A549 treated with AZD2906 at 1 μM for 4 hours (cell line): ENCODE measurements around the gene RPP25L. TPM values are rescaled to one million over a fixed set of nuclear protein-coding genes. Genes with fewer than 3 reads are reported as not detected.

Source experiments
- total RNA-seq: library from RNA; stranded (reverse); fragments of 200-300 nt; extraction: Qiagen RNA extraction; gene quantifications from 5 replicates; pipeline ENCODE4 v1.2.3, GENCODE V29; 2022

Gene RPP25L, protein sequence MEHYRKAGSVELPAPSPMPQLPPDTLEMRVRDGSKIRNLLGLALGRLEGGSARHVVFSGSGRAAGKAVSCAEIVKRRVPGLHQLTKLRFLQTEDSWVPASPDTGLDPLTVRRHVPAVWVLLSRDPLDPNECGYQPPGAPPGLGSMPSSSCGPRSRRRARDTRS
- total RNA-seq: 39.5 to 48.6 TPM (median 45.9 TPM) in 5 replicates

DNA sequence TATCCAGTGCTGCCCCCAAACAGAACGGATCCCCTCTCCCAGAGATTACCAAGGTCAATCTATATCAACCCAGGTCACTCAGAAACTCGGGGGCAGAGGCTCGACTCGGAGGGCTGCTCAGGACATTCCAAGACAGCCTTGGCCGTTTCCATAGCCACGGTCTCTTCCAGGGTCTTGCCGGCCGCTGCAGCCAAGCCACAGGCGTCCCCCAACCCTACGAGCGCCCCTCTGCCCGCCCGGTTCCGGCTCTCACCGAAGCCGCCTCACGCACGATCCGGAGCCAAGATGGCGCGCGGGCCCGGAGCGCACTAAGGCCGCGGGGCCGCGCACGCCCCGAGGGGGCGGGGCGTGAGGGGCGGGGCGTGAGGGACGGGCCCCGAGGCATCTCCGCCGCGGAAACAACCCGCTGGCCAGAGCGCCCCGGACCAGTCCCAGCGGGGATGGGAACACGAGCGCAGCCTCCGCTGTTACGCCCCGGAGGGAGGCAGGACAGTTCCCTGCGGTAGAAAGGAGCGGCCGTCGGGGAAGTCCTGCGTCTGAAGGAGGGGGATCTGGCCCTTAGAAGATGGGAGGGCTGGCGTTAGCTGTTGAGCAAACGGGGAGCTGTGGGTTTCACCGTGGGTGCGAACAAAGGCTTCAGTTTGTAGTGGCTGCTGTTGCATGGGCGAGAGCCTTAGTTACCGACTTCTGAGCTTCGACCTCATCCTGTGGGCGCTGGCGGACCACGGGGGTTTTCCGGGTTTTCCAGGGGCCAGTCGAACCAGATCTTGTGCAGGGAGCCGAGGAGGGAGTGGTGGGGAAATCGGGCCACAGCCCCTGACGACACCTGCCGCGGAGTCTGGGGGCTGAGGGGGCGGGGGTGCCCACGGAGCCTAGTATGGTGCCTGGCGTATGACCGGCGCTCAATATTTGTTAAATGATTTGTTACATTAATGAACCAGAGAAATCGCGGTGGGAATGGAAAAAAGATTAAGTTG, at the start of gene RPP25L:
RPP25L (minus strand) TSS at position 287 of the 977 bp plus-strand sequence. CDS start 801 bp downstream, outside the sequence.

DNA sequence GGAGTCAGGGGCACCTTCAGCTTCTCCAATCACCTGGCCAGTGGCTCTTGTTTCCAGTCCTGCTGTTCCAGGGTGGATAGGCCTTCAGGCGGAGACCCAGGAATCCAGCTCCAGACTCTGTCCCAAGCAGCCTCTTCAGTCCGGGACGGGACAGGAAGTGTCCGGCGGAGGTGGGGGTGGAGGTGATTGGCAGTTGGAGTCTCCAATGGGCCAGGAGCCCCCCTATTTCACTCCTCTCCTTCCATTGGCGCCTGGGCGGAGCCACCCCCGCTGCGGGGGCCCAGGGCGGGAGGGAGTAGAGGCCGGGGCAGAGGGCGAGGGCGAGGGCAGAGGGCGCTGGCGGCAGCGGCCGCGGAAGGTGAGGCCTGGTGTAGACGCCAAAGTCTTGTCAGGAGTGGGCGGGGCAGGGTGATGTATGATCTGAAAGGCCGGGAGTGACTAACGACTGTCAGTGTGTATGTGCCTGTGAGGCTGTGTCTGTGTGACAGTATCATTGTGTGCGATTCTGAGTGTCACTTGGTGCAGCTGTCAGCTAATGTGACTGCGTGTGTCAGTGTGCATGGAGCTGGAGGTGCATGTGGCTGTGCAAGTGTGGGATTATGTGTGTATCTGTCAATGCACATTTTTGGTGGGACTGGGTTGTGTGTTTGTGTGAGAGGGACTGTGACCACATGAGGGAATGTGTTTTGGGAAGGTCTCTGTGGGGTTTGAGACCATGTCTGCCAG, 40.1 kb upstream of the RPP25L start, which contains the start of gene IL11RA:
IL11RA (plus strand) TSS at position 310 of the 726 bp plus-strand sequence. CDS start 3,033 bp downstream, outside the sequence.

DNA sequence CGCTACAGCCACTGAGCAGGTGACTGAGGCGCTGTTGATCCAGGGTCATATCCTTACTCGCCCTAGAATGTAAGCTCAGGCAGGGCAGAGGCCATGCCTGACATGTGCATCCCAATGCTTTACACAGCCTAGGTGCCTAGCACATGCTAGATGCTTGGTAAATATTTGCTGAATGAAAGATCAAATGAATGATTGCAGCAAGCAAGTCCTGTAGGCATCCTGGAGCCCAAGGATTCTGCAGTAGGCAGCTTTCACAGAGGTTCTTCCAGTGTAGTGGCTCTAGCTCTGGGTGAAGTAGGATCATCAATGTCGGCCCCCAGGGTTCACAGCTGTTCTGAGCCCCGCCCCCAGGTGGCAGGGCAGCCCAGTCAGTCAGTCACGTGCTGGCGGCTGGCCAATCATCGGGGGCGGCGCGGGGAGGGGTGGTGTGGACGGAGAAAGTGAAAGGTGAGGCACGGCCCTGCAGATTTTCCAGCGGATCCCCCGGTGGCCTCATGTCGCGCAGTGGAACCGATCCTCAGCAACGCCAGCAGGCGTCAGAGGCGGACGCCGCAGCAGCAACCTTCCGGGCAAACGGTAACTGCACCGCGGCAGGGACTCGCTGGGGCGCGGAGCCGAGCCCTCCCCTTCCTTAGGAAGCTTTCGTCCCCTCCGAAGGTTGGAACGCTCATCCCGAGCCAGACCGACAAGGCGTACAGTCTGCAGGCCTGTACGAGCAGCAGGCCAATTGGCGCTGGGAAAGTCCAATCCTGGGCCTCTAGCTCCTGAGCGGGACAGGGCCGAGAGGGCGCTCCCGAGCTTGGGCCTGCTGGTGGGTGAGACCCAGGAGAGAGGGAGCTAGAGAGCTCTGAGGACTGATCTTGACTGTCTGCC, 34.5 kb upstream of the RPP25L start, which contains the start of gene GALT:
GALT (plus strand) TSS at position 465 of the 873 bp plus-strand sequence; CDS start at position 495, 30 bp downstream.

DNA sequence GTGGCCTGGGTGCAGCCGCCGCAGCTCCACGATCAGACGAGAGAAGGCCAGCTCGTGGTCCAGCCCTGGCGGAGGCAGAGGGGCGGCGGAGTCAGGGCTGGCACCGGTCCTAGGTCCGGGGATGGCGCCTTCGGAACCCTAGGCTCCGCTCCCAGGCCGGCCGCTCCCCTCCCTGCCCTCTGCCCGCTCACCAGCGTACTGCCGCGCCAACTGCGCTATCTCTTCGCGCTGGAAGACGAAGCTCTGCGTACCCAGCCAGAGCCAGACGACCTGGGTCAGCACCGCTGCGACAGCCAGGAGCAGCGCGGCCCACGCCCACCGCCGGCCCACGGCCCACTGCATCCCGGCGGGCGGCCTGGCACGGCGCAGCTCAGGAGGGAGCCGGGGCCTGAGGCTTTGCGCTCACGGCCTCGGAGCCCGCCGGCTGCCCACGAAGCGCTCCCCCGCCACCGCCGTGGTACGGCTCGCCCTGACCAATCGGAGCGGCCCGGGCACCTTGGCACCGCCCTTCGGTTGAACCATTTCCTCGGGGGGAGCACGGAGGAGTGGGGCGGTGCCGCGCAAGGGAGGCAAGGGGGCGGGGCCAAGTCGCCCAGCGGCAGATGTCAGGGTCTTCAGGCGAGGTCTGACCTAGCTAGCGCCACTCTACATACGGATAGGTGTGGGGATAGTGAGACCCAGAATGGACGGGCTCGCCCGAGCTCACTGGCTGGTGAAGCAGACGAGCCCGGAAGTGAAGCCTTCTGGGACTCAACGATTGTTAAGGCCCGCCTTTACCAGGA, 25.6 kb upstream of the RPP25L start, which contains the start of gene SIGMAR1:
SIGMAR1 (minus strand) TSS at position 432 of the 782 bp plus-strand sequence; CDS start at position 342, 90 bp downstream.

DNA sequence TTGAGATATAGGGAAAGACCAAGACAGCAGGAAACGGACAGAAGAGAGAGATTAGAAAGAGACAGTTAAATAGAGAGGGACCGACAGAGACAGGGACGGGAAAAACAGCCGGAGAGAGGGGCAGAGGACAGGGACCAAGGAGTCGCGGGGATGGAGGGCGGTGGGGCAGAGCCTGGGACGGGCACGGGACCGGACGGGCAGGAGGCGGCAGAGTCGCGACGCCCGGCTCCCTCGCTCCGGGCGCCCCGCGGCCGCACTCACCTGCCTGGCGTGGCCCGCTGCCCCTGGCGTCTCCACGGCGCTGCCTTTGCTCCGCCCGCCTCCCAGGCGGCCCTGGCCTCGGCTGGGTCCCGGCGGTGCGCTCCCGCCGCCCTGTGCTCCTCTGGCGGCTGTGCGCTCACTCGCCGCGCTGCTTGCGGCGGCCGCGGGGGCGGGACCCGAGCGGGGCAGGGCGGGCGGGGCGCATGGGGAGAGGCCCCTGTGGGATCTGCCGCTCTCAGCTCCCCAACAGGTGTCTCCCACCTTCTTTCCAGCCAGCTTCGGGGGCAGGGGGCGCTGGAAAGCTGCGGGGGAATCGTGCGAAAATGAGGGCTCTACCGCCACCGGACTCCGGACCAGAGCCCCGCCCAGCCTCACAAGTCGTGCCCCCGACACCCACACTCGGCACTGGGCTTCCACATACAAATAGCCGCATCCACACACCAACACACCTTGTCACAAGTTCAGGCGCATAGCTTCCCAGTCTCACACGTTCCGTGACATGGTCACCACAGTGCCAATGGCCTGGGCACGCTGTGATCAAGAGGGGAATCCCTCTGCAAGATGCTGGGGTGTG, 17.0 kb upstream of the RPP25L start, which contains the start of gene ARID3C:
ARID3C (minus strand) TSS at position 411 of the 835 bp plus-strand sequence. CDS start 1,052 bp downstream, outside the sequence.

DNA sequence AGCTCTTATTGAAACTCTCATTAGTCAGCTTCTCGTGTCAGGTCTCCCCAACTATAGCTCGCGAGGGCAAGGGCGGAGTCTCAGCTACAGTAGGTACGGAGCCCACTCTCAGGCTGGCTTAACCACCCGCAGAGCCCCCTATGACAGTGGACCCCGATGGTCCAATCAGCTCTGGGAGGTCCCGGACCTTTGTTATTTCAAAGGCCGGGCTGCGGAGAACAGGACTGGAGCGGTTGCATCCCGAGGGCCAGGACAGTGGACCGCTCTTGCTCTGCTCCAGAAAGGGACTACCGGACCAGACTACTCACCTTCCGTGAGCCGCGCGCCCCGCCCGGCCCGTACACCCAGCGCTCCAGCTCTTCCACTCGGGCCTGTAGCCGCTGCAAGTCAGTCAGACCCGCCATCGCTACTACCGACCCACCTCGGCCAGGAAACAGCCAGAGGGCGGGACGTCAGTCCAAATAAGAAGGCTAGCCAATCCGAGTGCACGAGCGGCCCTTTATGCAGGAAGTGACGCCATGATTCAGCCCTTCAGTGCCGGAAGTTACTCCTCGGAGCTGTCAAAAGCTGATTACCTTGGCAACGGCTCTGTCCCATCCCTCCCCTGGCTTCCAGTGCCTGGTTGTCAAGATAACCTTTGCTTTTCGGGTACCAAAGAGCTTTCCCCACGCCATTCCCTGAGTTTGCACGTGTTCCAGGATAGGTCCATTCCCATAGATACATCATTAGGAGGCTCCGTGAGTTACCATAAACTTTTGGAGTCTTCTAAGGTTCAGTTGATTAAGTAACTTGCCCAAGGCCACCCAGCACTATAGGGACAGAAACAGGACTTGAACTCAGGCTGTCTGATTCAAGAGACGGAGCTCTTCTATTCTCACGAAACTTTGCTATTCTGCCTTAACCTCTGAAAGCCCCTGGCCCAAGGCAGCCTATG, 8.4 kb upstream of the RPP25L start, which contains the start of gene DCTN3:
DCTN3 (minus strand) TSS at position 435 of the 934 bp plus-strand sequence; CDS start at position 404, 31 bp downstream.

DNA sequence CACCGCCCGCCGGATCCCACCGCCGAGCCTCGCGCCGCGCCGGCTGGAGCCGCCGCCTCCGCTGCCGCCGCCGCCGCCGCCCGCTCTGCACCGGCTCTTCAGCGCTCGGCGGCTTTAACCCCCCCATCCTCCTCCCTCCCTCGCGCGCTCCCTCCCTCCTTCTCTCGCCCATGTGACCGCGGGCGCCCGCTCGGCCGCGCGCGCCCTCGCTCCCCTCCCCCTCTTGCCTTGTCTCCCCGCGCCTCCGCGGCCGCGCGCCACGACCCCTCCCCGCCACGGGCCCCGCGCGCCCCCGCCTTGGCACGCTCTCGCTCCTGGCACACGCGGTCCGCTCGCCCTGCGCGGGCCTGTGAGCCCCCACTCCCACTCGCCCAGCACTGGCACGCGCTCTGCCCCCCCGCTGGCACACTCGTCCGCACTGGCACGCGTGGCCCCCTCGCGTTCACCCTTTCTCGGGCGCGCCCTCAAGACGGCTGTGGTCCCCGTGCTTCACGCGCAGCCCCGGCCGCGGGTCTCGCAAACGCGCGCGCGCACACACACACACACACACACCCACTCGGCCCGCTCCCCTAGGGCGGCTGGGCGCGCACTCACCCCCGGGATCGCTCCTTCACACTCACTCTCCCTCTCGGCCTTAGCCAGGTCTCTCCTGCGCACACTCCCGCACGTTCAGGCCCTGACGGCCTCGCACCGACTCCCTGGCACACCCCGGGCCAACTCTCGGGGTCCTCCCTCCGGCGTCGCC, 22.1 kb downstream of the RPP25L start, which contains the start of gene CNTFR:
CNTFR (minus strand) TSS at position 89 of the 745 bp plus-strand sequence. CDS start 20,743 bp downstream, outside the sequence.

Other genes starting within 250 kb of the RPP25L start
- 5.3 to 7.8 TPM (median 6.9 TPM) in 5 replicates for gene MYORG, start 235.2 kb downstream of the RPP25L start, total RNA-seq
- gene FAM219A, start 153.5 kb downstream of the RPP25L start, total RNA-seq: 15.0 to 18.1 TPM (median 16.0 TPM) in 5 replicates
- gene DNAI1, start 153.3 kb downstream of the RPP25L start, total RNA-seq: 0.10 to 0.51 TPM (median 0.18 TPM) in 5 replicates
- 0.94 to 2.8 TPM (median 2.0 TPM) in 5 replicates for gene ENHO, start 89.1 kb downstream of the RPP25L start, total RNA-seq
- 0.06 to 0.14 TPM (median 0.12 TPM) in 5 replicates for gene CNTFR, start 22.4 kb downstream of the RPP25L start, total RNA-seq
- 102 to 113 TPM (median 108 TPM) in 5 replicates for gene DCTN3, start 8.4 kb upstream of the RPP25L start, total RNA-seq
- gene ARID3C, start 17.0 kb upstream of the RPP25L start, total RNA-seq: 0.11 to 0.32 TPM (median 0.17 TPM) in 5 replicates
- 155 to 203 TPM (median 193 TPM) in 5 replicates for gene SIGMAR1, start 25.7 kb upstream of the RPP25L start, total RNA-seq
- 12.8 to 18.9 TPM (median 17.6 TPM) in 5 replicates for gene GALT, start 34.6 kb upstream of the RPP25L start, total RNA-seq
- 3.9 to 6.4 TPM (median 5.6 TPM) in 5 replicates for gene IL11RA, start 40.1 kb upstream of the RPP25L start, total RNA-seq
- gene CCL27, start 50.6 kb upstream of the RPP25L start, total RNA-seq: 0.14 to 0.33 TPM (median 0.24 TPM) in 4 of 5 replicates, not detected in the other
- gene CCL19, start 79.2 kb upstream of the RPP25L start, total RNA-seq: not detected in 5 replicates
- not detected in 5 replicates for gene CCL21, start 98.0 kb upstream of the RPP25L start, total RNA-seq